Skeletal muscle satellite cell (primary cell): Measurements from ENCODE around the gene PET100. TPM values are rescaled to one million over a fixed set of nuclear protein-coding genes. Genes with fewer than 3 reads are reported as not detected.

ENCODE experiments used
- H3K27me3 ChIP-seq: 2 replicates; pipeline ENCODE4 v1.7.0; 2013; ENCODE audit warnings: low read length; ENCODE audit not compliant: control insufficient read depth, insufficient read depth
- H3K36me3 ChIP-seq: 2 replicates; pipeline ENCODE4 v1.7.0; 2013; ENCODE audit warnings: mild to moderate bottlenecking, control low read depth, low read length; ENCODE audit not compliant: insufficient read depth
- H3K4me1 ChIP-seq: 2 replicates; pipeline ENCODE4 v1.7.0; 2013; ENCODE audit warnings: low read length; ENCODE audit not compliant: control insufficient read depth, insufficient read depth
- H3K4me2 ChIP-seq: 2 replicates; pipeline ENCODE4 v1.7.0; 2013; ENCODE audit warnings: mild to moderate bottlenecking, low read length
- H3K4me3 ChIP-seq: 2 replicates; pipeline ENCODE4 v1.7.0; 2013; ENCODE audit warnings: low read length
- H3K9ac ChIP-seq: 2 replicates; pipeline ENCODE4 v1.7.0; 2013; ENCODE audit warnings: mild to moderate bottlenecking, low read depth, low read length, moderate library complexity
- H3K9me3 ChIP-seq: replicated peaks from 2 replicates; pipeline ENCODE4 v1.7.0; 2013; ENCODE audit warnings: mild to moderate bottlenecking, control low read depth, low read length
- total RNA-seq: library from RNA; depleted of rRNA; stranded (reverse); fragments of >200 nt; gene quantifications from 2 replicates; pipeline ENCODE4 v1.2.3, GENCODE V29; 2012; rRNA removed

PET100 gene, protein sequence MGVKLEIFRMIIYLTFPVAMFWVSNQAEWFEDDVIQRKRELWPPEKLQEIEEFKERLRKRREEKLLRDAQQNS
- 7.4 and 9.1 TPM in 2 replicates for total RNA-seq

DNA sequence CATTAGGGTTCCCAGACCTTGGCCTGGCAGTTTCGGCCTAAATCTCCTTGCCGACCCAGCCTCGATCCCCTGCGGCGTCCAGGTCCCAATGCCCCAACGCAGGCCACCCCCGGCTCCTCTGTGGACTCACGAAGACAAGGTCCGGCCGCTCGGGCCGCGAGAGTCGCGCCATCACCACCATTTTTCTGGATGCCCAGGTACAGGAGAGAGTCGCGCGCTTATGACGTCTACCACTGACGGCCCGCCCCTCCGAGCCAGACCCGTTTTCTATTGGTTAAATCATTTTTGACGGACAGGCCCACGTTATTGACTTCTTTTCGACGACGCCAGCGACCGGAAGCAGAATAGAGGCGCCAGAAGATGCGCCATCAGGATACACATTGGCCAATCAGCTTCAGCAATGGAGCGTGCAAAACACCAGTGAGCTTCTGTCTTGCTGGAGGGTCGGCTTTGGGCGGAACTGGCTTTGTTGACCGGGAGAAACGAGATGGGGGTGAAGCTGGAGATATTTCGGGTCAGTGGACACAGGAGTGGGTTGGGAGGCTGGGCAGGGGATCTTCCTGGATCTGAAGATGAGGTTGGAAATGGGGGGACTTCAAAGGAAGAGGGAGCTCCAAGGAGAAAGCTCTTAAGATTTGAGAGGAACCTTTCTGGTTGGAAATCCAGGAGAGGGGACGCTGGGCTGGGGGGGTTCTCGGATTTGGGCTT lies at the start of gene PET100, which contains the start of gene XAB2:
Gene PET100, plus strand, starts transcription at position 447 of the 708 bp plus-strand sequence. Its CDS starts 41 bp downstream, at position 488.
Gene XAB2, minus strand, starts transcription at position 199 of the 708 bp plus-strand sequence. Its CDS starts 18 bp downstream, at position 181.
- Histone ChIP-seq H3K27me3 (no peaks in the 10 kb centered on the region), H3K36me3 (peaks cover 13% of the 10 kb centered on the region), H3K4me2 (peak within 1 kb of the TSS; percentile 98), H3K4me1 (peaks cover 14% of the 10 kb centered on the region), H3K9ac (peak within 1 kb of the TSS; percentile 98), H3K9me3 (no peaks in the 10 kb centered on the region), H3K4me3 (peak within 1 kb of the TSS; percentile 92)

DNA sequence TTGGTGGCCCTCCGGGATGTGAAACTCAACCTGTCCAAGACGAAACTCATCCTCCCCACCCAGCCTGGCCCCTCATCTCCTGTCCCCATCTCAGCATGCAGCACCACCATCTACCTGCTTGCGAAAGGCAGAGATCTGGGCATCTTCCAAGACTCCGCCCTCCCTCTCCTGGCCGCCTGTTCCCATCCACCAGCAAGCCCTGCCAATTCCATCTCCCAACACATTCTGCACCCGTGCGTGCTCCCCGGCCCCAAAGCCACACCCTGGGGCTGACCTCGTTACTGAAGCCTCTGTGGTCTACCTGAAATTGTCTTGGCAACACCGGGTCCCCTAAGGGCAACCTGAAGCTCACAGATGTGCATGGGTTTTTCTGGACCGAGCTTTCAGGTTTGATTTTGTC lies 47.1 kb upstream of the PET100 start:
- Histone ChIP-seq H3K4me3 (no peak overlapping the region), H3K4me2 (no peak overlapping the region), H3K9ac (no peak overlapping the region), H3K9me3 (no peaks in the 10 kb centered on the region), H3K36me3 (no peaks in the 10 kb centered on the region), H3K4me1 (no peaks in the 10 kb centered on the region), H3K27me3 (peaks cover 24% of the 10 kb centered on the region)

DNA sequence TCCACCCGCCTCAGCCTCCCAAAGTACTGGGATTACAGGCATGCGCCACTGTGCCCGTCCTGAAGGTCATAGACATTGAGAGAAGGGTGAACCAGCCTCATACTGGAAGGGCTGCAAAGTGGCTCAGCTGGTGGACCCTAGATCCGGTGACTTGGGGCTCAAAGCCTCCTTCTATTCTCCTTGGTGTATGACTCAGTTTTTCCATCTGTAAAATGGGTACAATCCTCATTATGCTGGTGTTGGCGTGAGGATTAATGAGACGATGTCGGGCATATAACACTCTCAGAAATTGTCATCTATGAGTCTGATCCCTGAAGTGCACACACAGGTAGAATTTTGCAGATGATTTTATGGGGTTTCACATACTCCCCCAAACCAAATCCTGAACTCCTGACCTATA lies 39.8 kb upstream of the PET100 start:
- Histone ChIP-seq H3K9ac (no peak overlapping the region), H3K27me3 (peaks cover 11% of the 10 kb centered on the region), H3K4me1 (no peaks in the 10 kb centered on the region), H3K36me3 (no peaks in the 10 kb centered on the region), H3K9me3 (no peaks in the 10 kb centered on the region), H3K4me3 (no peak overlapping the region), H3K4me2 (no peak overlapping the region)

DNA sequence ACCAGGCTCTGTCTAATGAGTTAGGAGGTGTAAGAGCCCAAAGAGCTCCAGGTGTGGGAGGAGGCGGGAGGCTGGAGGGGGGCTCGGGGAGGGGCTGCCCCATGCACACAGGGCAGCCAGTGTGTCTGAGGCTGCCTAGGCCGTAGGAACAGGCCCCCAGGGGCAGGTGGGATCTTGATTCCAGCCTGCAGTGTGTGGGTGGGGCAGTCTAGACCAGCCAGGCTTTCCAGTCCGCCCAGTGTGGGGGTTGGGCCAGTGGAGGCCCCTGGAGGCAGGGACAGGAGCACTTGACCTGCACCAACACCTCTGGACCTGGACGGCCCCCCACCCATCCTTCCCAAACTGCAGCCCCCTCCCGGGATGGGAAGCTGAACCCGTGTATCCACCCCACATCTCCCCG lies 39.3 kb upstream of the PET100 start:
- H3K27me3 ChIP-seq, result peaks cover 15% of the 10 kb centered on the region
- no peaks in the 10 kb centered on the region for H3K36me3 ChIP-seq
- H3K9ac ChIP-seq, result no peak overlapping the region

DNA sequence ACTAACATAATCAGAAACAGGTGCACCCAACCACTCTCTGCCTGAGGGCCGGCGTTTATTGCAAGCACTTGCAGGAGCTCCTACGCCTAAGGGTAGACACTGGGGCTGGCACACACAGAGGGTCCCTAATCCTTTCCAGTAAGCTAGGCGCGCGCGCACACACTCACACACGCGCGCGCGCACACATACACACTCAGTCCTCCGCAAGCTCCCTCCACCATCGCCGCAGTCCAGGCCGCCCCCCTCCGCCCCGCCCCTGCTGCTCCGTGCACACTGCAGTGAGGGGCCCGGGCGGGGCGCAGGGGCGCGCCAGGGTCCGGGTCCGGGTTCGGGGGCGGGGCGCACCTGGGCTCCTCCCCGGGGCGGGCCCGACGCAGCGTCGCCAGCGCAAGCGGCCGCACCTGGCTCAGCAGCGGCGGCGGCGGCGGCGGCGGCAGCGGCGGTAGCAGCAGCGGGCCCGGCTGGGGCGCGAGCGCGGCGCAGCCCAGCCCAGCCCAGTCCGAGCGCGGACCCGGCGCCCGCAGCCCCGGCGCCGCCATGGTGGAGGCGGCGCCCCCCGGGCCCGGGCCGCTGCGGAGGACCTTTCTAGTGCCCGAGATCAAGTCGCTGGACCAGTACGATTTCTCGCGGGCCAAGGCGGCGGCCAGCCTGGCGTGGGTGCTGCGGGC lies 34.0 kb upstream of the PET100 start, which contains the start of gene CAMSAP3:
Gene CAMSAP3, plus strand, starts transcription at position 398 of the 668 bp plus-strand sequence. Its CDS starts 140 bp downstream, at position 538.
- Histone ChIP-seq H3K27me3 (peaks cover 43% of the 10 kb centered on the region), H3K9me3 (no peaks in the 10 kb centered on the region), H3K36me3 (no peaks in the 10 kb centered on the region), H3K4me3 (no peak within 1 kb of the TSS), H3K4me1 (no peaks in the 10 kb centered on the region), H3K9ac (no peak within 1 kb of the TSS), H3K4me2 (peak within 1 kb of the TSS; percentile 44)

More for the DNA sequence above, 39.3 kb upstream of the PET100 start:
- H3K9me3 ChIP-seq, result no peaks in the 10 kb centered on the region
- H3K4me1 ChIP-seq, result no peaks in the 10 kb centered on the region
- H3K4me3 ChIP-seq, result no peak overlapping the region
- no peak overlapping the region for H3K4me2 ChIP-seq

DNA sequence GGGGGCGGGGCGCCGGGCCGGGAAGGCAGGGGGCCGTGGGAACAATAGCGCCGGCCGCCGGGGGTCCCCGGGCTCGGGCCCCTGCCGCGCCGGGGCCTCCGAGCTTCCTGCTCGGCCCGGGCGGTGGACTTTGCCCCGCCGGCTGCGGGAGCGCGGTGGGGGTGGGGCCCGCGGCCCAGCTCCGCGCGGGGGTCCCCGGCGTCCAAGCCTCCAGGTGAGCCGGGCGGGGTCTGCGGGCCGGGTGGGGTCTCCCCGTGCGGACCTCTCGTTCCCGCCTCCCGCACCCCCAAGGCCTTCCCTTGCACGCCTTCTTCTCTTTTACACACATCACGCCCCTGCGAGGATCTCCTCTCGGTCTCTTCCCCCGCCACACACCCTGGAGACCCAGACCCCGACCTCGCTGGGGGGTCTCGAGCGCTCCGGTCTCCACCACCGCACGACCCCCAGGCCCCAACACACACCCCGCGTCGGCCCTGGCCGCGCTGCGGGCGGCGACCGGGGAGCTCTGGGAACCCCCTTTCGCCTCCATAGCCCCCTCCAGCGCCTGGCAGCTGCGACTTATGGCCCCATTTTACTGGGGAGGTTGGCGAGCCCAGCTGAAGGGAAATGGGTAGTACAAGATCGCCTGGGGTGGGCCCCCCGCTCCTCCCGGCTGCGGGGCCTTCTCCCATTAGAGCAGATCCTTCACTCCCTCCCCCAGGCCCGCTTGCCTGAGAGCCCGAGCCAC lies 33.2 kb upstream of the PET100 start:
- no peaks in the 10 kb centered on the region for H3K9me3 ChIP-seq
- no peak overlapping the region for H3K4me2 ChIP-seq
- H3K4me1 ChIP-seq, result no peaks in the 10 kb centered on the region
- H3K4me3 ChIP-seq, result no peak overlapping the region
- H3K9ac ChIP-seq, result no peak overlapping the region
- peaks cover 43% of the 10 kb centered on the region for H3K27me3 ChIP-seq
- H3K36me3 ChIP-seq, result no peaks in the 10 kb centered on the region

DNA sequence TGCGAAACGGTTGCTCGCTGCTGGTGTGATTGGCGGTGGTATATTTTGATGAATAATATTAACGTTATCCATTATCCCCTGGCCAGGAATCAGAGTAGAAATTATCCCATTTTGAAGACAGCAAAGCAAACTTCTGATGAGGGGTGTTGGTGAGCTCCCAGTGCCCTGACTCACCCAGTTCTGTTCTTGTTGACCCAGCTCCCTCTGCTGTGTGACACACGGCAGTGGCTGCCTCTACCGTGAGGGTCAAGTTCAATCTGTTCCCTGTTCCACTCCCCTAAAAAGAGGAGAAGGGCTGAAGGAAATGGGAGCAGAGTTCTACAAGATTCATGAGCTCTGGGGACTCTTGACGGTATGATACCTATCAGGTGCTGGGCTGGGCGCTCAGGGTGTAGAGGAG lies 31.9 kb upstream of the PET100 start:
- no peak overlapping the region for H3K9ac ChIP-seq
- H3K9me3 ChIP-seq, result no peaks in the 10 kb centered on the region
- H3K27me3 ChIP-seq, result peaks cover 43% of the 10 kb centered on the region
- H3K36me3 ChIP-seq, result no peaks in the 10 kb centered on the region
- H3K4me1 ChIP-seq, result no peaks in the 10 kb centered on the region
- no peak overlapping the region for H3K4me2 ChIP-seq
- no peak overlapping the region for H3K4me3 ChIP-seq

DNA sequence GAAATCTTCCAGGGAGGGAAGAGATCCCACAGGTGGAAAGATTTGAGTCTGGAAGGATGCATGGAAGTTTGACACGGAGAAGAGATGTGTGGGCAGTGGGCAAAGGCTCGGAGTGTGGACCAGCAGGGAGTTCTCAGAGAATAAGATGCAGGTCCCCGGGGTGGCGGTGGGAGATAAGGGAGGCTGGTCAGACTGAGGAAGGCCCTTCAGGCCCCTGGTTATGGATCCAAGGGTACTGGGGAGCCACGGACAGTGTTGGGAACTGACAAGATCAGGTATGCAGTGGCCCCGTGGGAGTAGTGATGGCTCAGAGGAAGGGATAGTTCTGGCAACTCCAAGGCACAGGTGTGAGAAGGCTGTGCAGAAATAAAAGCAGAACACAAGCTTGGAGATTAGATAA lies 31.4 kb upstream of the PET100 start:
- no peaks in the 10 kb centered on the region for H3K9me3 ChIP-seq
- peaks cover 43% of the 10 kb centered on the region for H3K27me3 ChIP-seq
- H3K4me1 ChIP-seq, result no peaks in the 10 kb centered on the region
- no peak overlapping the region for H3K4me3 ChIP-seq
- no peak overlapping the region for H3K4me2 ChIP-seq
- no peaks in the 10 kb centered on the region for H3K36me3 ChIP-seq
- no peak overlapping the region for H3K9ac ChIP-seq

DNA sequence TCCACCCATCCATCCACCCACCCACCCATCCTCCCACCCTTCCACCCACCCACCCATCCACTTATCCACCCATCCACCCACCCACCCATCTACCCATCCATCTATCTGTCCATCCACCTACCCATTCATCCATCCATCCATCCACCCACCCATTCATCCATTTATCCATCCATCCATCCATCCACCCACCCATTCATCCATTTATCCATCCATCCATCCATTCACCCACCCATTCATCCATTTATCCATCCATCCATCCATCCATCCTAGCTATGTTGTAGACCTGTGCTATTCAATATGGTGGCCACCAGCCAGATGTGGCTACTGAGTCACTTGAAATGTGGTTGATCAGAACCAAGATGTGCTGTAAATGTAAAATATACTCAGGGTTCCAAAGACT lies 28.9 kb upstream of the PET100 start:
- Histone ChIP-seq H3K4me2 (no peak overlapping the region), H3K4me3 (no peak overlapping the region), H3K4me1 (no peaks in the 10 kb centered on the region), H3K9me3 (no peaks in the 10 kb centered on the region), H3K27me3 (peaks cover 35% of the 10 kb centered on the region), H3K9ac (no peak overlapping the region), H3K36me3 (no peaks in the 10 kb centered on the region)

DNA sequence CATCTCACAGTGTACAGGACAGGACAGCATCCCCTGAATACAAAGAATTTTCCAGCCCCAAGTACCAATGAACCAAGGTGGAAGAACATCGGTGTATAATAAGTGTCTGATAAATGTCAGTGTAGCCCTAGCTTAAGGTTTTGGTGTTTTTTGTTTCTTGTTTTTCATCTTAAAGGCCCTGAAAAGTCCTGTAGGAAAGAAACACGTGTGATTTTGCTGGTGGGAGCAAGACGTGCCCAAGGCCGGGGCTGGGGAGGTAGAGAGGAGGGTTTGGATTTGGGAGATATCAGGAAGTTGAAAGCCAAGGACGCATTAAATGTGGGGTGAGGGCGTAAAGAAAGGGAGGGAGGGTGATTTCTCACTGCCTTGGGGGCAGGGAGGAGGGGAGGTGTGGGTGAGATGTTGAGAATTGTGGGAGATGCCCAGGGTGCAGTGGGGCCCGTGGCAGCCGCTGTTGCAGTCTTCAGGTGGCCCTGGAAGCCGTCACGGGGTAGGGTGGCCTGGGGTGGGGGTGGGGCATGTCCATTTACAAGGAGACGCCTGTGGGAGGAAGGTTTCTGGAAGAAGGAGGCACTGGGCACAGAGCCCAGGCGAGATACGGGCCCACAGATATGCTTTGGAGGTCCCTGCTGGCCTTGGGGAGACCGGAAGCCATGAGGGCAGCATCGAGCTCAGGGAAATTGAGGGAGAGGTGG lies 27.2 kb upstream of the PET100 start:
- Histone ChIP-seq H3K27me3 (peaks cover 23% of the 10 kb centered on the region), H3K36me3 (no peaks in the 10 kb centered on the region), H3K9ac (no peak overlapping the region), H3K4me3 (no peak overlapping the region), H3K4me2 (no peak overlapping the region), H3K9me3 (no peaks in the 10 kb centered on the region), H3K4me1 (no peaks in the 10 kb centered on the region)
